GM19397 (cell line): ENCODE data around the gene BBLN.

Experiments
- ATAC-seq: cut with Tn5 transposase; IDR thresholded peaks from one replicate; pipeline ENCODE4 v1.9.1; 2021; ENCODE audit warnings: mild to moderate bottlenecking, moderate library complexity; ENCODE audit not compliant: unreplicated experiment

The BBLN gene

GRCh38 chr9:128211186-128211980 is 51.3 kb downstream of the BBLN start:
- no peak for ATAC-seq

GRCh38 chr9:128211981-128212281 is 51.9 kb downstream of the BBLN start:
- ATAC-seq = no peak
